Uterus (tissue), 2 donors: ENCODE results near the gene FBXL13.

Experiments used
- POLR2A ChIP-seq, 2 donors: fragments of 450-650 bp; IDR thresholded peaks; one replicate each; pipeline ENCODE4 v1.6.1; 2016; ENCODE audit warnings: antibody characterized with exemption in 2 of 2, mild to moderate bottlenecking in 1 of 2, moderate library complexity in 1 of 2
- TF ChIP-seq, protein P1 (sequence below), 4 experiments: fragments of 200-600 bp in 2 of 4; fragments of 450-650 bp in 2 of 4; sonication (generic) in 2 of 4; IDR thresholded peaks; one replicate each; pipeline ENCODE4 v1.5.1; 2016 to 2019; ENCODE audit warnings: antibody characterized with exemption in 4 of 4, mild to moderate bottlenecking in 2 of 4, moderate library complexity in 1 of 4

DNA sequence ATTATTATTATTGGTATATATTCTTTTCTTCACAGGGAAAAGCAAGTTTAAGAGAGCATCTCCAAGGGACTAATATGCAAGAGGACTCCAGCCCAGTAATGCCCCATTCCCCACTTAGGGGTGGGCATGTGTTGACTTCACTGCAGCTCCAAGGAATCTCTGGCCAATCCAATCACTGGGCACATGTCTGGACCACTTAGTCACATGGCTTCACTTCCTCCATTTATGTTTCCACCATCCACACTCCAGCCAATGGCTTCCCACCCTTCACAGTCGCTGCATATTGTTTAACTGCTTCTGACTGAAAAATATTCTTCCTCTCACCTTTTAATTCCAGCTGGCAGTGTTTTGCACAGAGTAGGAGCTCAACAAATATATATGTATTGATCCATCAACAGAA, 43.6 kb downstream of the FBXL13 start:
- TF ChIP-seq POLR2A (IDR thresholded peaks at IDR 0.05), result no peak
- TF ChIP-seq, protein P1, sequence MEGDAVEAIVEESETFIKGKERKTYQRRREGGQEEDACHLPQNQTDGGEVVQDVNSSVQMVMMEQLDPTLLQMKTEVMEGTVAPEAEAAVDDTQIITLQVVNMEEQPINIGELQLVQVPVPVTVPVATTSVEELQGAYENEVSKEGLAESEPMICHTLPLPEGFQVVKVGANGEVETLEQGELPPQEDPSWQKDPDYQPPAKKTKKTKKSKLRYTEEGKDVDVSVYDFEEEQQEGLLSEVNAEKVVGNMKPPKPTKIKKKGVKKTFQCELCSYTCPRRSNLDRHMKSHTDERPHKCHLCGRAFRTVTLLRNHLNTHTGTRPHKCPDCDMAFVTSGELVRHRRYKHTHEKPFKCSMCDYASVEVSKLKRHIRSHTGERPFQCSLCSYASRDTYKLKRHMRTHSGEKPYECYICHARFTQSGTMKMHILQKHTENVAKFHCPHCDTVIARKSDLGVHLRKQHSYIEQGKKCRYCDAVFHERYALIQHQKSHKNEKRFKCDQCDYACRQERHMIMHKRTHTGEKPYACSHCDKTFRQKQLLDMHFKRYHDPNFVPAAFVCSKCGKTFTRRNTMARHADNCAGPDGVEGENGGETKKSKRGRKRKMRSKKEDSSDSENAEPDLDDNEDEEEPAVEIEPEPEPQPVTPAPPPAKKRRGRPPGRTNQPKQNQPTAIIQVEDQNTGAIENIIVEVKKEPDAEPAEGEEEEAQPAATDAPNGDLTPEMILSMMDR (IDR thresholded peaks at IDR 0.05), result no peak
